Esophagus (tissue), 2 donors: ENCODE measurements around the gene GOSR1. TPM values are rescaled to one million over a fixed set of nuclear protein-coding genes. Genes with fewer than 3 reads are reported as not detected.
"Not testable (repeated sequence)": the region's sequence is repeated elsewhere in the genome, so short reads cannot be mapped to it uniquely, and the experiment has no call there.

Source experiments
- H3K27ac ChIP-seq, 2 donors: one replicate each; pipeline ENCODE4 v1.5.1; 2013; ENCODE audit warnings: low read depth in 2 of 2, mild to moderate bottlenecking in 2 of 2, inconsistent platforms in 1 of 2, low read length in 1 of 2, moderate library complexity in 1 of 2
- H3K27me3 ChIP-seq, 2 donors: one replicate each; pipeline ENCODE4 v1.6.1; 2013; ENCODE audit warnings: low read length in 2 of 2, control low read depth in 1 of 2, mild to moderate bottlenecking in 1 of 2; ENCODE audit not compliant: insufficient read depth in 2 of 2, control insufficient read depth in 1 of 2
- H3K36me3 ChIP-seq, 2 donors: one replicate each; pipeline ENCODE4 v1.6.1; 2013; ENCODE audit warnings: low read length in 1 of 2; ENCODE audit not compliant: control insufficient read depth in 2 of 2, insufficient read depth in 2 of 2
- H3K4me1 ChIP-seq, 2 donors: one replicate each; pipeline ENCODE4 v1.6.1; 2013; ENCODE audit warnings: low read length in 1 of 2; ENCODE audit not compliant: control insufficient read depth in 2 of 2, insufficient read depth in 2 of 2
- H3K4me3 ChIP-seq, 2 donors: one replicate each; pipeline ENCODE4 v1.5.1; 2013; ENCODE audit warnings: low read length in 2 of 2, mild to moderate bottlenecking in 2 of 2, low read depth in 1 of 2, moderate library complexity in 1 of 2
- H3K9me3 ChIP-seq, 2 donors: one replicate each; pipeline ENCODE4 v1.6.1; 2013; ENCODE audit warnings: mild to moderate bottlenecking in 2 of 2, low read depth in 1 of 2, low read length in 1 of 2, moderate library complexity in 1 of 2; ENCODE audit not compliant: control insufficient read depth in 2 of 2, insufficient read depth in 1 of 2
- WGBS, 2 donors: extraction: QIAGEN DNeasy Blood & Tissue Kit; methylation state at CpG; one replicate each; pipeline ENCODE4 v1.1.7; 2013; 5-methylcytosine and 5-hydroxymethylcytosine counted together
- polyA plus RNA-seq, 2 donors: library from polyadenylated mRNA; stranded (reverse); fragments of 200-250 nt; gene quantifications; one replicate each; pipeline ENCODE4 v1.2.3, GENCODE V29; 2013
- donor health status: healthy with polysubstance abuse.
- donor health status: Bipolar disorder and iron deficiency.

GOSR1 gene
- polyA plus RNA-seq, 2 donors: 9.8 to 14.5 TPM

- H3K9me3 ChIP-seq: no peaks in the 10 kb centered on the region
- 39 to 52% methylated on average over 9 of the region's 9 CpGs for WGBS, 2 donors
- H3K4me1 ChIP-seq: no peaks in the 10 kb centered on the region
These were observed 88.1 kb downstream of the GOSR1 start for GRCh38 chr17:30565073-30565935.

GRCh38 chr17:30566104-30566503, 88.9 kb downstream of the GOSR1 start:
- not testable (repeated sequence) for H3K27me3 ChIP-seq, H3K4me3 ChIP-seq, H3K36me3 ChIP-seq, H3K27ac ChIP-seq, H3K4me1 ChIP-seq, H3K9me3 ChIP-seq
- WGBS, 2 donors: 72 to 75% methylated on average over 3 to 4 of the region's 4 CpGs

More at GRCh38 chr17:30565073-30565935, 88.1 kb downstream of the GOSR1 start:
- Histone ChIP-seq H3K27me3 (no peaks in the 10 kb centered on the region), H3K27ac (no peak overlapping the region), H3K4me3 (no peak overlapping the region), H3K36me3 (no peaks in the 10 kb centered on the region)

DNA sequence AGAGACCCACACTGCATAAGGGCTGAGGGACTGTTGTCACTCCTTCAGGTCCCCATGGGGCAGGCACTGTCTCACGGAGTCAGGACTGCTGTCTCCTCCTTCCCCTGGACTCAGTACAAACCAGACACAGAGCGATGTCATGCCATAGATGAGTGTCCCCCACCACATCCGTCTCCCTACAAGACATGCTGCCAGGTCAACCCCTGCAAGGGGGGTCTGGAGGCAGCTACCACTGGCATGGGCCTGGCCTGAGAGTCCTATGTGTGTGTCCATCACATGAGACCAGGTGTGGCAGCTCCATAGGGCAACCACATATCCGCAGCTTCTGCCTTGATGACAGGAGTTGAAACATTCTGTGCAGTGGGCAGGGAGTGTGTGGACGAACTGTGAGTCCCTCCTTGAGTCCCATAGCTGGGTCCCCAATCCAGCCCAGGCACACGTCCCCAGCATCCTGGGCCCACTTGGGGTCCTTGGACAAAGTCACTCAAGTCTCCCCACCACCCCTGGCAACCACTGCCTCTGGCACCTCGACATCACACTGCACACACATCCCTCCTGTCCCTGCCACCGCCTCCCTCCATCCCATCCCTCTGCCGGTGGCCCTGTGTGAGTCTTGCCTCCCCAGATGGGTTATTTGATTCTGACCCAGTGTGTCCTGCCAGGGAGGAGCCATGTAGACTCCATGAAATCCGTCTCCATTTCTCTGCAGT, 89.5 kb downstream of the GOSR1 start:
- WGBS, 2 donors: 79 to 81% methylated on average over 10 of the region's 10 CpGs
- H3K9me3 ChIP-seq, H3K4me3 ChIP-seq, H3K4me1 ChIP-seq, H3K27me3 ChIP-seq, H3K27ac ChIP-seq, H3K36me3 ChIP-seq: not testable (repeated sequence)

GRCh38 chr17:30567231-30568116, 90.3 kb downstream of the GOSR1 start:
- H3K36me3 ChIP-seq: no peaks in the 10 kb centered on the region
- 81 to 86% methylated on average over 17 of the region's 17 CpGs for WGBS, 2 donors
- H3K4me1 ChIP-seq: no peaks in the 10 kb centered on the region

DNA sequence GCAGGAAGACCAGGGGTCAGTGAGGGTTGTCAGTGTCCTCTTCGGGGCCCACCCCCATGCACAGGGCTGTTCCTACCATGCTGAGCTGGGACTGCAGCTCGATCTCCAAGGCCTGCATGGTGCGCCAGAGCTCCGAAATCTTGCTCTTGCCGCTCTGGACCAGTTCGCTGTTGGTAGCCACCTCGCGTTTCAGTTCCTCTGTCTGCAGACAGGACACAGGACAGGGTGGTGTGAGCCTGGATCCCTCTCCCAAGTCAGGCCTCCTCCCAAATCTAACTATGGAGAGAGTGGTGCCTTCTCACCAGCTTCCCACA, 90.9 kb downstream of the GOSR1 start:
- Histone ChIP-seq H3K36me3 (no peaks in the 10 kb centered on the region), H3K4me3 (no peak overlapping the region)
- WGBS, 2 donors: 79 to 82% methylated on average over 8 of the region's 8 CpGs

More at GRCh38 chr17:30567231-30568116, 90.3 kb downstream of the GOSR1 start:
- H3K27me3 ChIP-seq: no peaks in the 10 kb centered on the region
- no peak overlapping the region for H3K27ac ChIP-seq
- no peak overlapping the region for H3K4me3 ChIP-seq
- no peaks in the 10 kb centered on the region for H3K9me3 ChIP-seq

DNA sequence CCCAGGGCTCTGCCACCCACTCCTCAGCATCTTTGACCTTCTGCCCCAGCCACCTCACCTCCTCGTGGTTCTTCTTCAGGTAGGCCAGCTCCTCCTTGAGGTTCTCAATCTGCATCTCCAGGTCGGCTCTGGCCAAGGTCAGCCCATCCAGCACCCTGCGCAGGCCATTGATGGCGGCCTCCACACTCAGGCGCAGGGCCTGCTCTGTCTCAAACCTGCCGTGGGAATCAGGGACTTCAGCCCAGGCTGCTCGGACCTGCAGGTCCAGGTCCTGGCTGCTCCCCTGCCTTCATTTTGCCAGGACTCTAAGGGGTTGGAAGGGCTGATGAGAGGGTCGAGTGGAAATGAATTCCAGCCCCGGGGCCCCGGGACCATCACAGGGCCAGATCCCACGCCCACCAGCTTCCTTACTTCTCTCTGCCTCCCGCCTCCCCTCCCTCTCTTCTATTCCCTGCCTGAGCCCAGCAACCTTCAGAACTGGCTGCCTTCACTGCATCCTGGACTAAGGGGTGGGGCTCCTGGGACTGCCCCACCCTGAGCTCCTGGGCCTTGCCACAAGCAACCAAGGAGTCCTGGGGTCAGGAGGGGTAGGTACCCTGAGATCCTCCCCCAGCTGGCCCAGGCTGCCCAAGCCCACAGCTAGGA, 92.4 kb downstream of the GOSR1 start:
- not testable (repeated sequence) for H3K36me3 ChIP-seq, H3K4me3 ChIP-seq, H3K9me3 ChIP-seq, H3K4me1 ChIP-seq, H3K27me3 ChIP-seq, H3K27ac ChIP-seq
- 79 to 81% methylated on average over 12 of the region's 12 CpGs for WGBS, 2 donors

More for the DNA sequence above, 90.9 kb downstream of the GOSR1 start:
- H3K27ac ChIP-seq: no peak overlapping the region
- H3K4me1 ChIP-seq: no peaks in the 10 kb centered on the region
- no peaks in the 10 kb centered on the region for H3K9me3 ChIP-seq
- H3K27me3 ChIP-seq: no peaks in the 10 kb centered on the region

DNA sequence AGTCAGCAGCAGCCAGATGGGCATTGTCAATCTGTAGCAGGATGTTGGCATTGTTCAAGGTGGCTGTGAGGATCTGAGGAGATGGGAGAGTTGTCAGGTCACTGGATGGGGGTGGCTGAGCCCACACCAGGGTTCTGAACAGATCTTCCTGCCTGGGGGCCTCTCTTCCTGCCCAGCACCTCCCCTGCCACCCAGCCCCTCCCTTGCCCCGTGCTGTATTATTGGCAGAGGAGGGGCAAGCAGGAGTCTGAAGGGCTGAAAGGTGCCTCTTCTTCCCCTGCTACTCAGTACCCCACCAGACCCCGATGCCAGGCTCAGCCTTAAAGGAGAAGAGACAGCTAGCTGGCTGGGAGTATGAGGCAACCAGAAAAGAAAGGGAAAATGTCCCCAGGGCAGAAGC, 93.0 kb downstream of the GOSR1 start:
- Histone ChIP-seq H3K4me1 (no peaks in the 10 kb centered on the region), H3K27ac (no peak overlapping the region), H3K4me3 (no peak overlapping the region), H3K36me3 (no peaks in the 10 kb centered on the region), H3K9me3 (no peaks in the 10 kb centered on the region), H3K27me3 (no peaks in the 10 kb centered on the region)
- WGBS, 2 donors: 16 to 18% methylated on average over 2 of the region's 2 CpGs

DNA sequence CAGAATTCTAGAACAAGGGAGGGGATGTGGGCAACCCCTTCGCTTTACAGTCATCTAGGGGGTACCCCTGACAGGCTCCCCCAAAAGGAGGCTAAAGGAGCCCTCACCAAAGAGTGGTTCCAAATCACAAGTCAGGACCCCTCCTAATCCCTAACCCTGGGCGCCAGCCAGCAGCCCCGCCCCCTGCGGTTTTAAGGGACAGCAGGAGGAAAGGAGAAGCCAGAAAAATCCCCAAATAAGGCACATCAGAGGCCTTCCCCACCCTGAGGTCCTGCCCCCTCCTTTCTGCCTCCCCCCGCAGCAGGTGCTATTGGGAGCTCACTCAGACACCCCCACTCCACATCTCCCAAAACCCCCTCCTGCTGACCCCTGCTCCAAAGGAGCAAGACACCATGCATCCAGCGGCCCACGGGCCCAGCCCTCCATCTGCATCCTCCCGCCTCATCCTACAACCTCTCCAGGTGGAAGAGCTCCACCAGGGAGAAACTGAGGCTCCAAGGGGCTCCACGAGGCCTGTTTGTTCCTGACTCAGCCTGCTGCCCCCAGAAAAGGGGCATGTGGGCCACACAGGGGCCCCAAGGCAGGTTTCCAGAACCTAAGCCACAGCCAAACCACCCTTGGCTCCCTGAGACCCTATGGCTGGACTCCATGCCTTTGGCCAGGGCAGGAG, 93.5 kb downstream of the GOSR1 start:
- no peak overlapping the region for H3K4me3 ChIP-seq
- no peaks in the 10 kb centered on the region for H3K27me3 ChIP-seq
- WGBS, 2 donors: 51 to 63% methylated on average over 9 of the region's 9 CpGs
- H3K27ac ChIP-seq: no peak overlapping the region
- H3K36me3 ChIP-seq: no peaks in the 10 kb centered on the region
- no peaks in the 10 kb centered on the region for H3K4me1 ChIP-seq
- H3K9me3 ChIP-seq: no peaks in the 10 kb centered on the region

GRCh38 chr17:30571404-30571803, 94.2 kb downstream of the GOSR1 start:
- H3K36me3 ChIP-seq, H3K4me1 ChIP-seq, H3K4me3 ChIP-seq, H3K9me3 ChIP-seq, H3K27me3 ChIP-seq, H3K27ac ChIP-seq: not testable (repeated sequence)
- 88 to 91% methylated on average over 12 to 14 of the region's 14 CpGs for WGBS, 2 donors
